GM20431 (cell line): Measurements from ENCODE around the gene PTPRF.

ENCODE experiments used
- in situ Hi-C: fragments of 300-500 bp; cut with MseI, MboI; formaldehyde crosslinking; loops from one replicate; pipeline ENCODE4 v1.15.0; 2020; ENCODE audit warnings: low sequenced_read_pairs; ENCODE audit not compliant: unreplicated experiment

The PTPRF gene

GRCh38 chr1:43534256-43534655 lies 3.6 kb downstream of the PTPRF start:
- in situ Hi-C loops: no loop called here

- in situ Hi-C loops: no loop called here
These were observed 5.6 kb downstream of the PTPRF start for GRCh38 chr1:43536196-43536863.

GRCh38 chr1:43536864-43537358 lies 6.2 kb downstream of the PTPRF start:
- in situ Hi-C loops: no loop called here

- in situ Hi-C loops: no loop called here
These were observed 6.9 kb downstream of the PTPRF start for GRCh38 chr1:43537423-43538142.

GRCh38 chr1:43538143-43538487 lies 7.4 kb downstream of the PTPRF start:
- in situ Hi-C loops: no loop called here

- in situ Hi-C loops: no loop called here
These were observed 8.3 kb downstream of the PTPRF start for GRCh38 chr1:43538969-43539368.

- in situ Hi-C loops: no loop called here
These were observed 9.2 kb downstream of the PTPRF start for GRCh38 chr1:43539726-43540434.

- in situ Hi-C loops: no loop called here
These were observed 10.0 kb downstream of the PTPRF start for GRCh38 chr1:43540653-43541071.

GRCh38 chr1:43541141-43541540 lies 10.5 kb downstream of the PTPRF start:
- in situ Hi-C loops: no loop called here

- in situ Hi-C loops: no loop called here
These were observed 11.2 kb downstream of the PTPRF start for GRCh38 chr1:43541721-43542401.

GRCh38 chr1:43542527-43543458 lies 12.1 kb downstream of the PTPRF start:
- in situ Hi-C loops: no loop called here

GRCh38 chr1:43543567-43543966 lies 12.9 kb downstream of the PTPRF start:
- in situ Hi-C loops: no loop called here

- in situ Hi-C loops: no loop called here
These were observed 14.6 kb downstream of the PTPRF start for GRCh38 chr1:43545339-43545694.

GRCh38 chr1:43545695-43546387 lies 15.2 kb downstream of the PTPRF start:
- in situ Hi-C loops: no loop called here

GRCh38 chr1:43546388-43547100 lies 15.9 kb downstream of the PTPRF start:
- in situ Hi-C loops: no loop called here

- in situ Hi-C loops: no loop called here
These were observed 16.9 kb downstream of the PTPRF start for GRCh38 chr1:43547538-43548072.

- in situ Hi-C loops: no loop called here
These were observed 17.9 kb downstream of the PTPRF start for GRCh38 chr1:43548285-43549271.
